Astrocyte of the cerebellum (primary cell): Measurements from ENCODE around the gene TMEM150B.

Experiments used
- DNase-seq: peaks from one replicate; pipeline ENCODE4 v3.0.0-alpha.2; 2011; ENCODE audit warnings: low read depth
- H3K4me3 ChIP-seq: 2 replicates; pipeline ENCODE4 v1.5.1; 2011; ENCODE audit warnings: mild to moderate bottlenecking, low read depth, low read length, moderate library complexity
- in situ Hi-C: cut with HindIII; loops from 2 replicates; pipeline ENCODE4 v1.10.0; 2017; ENCODE audit warnings: low sequenced_read_pairs
- TF ChIP-seq, protein P1 (sequence below): IDR thresholded peaks from 2 replicates; pipeline ENCODE4 v1.5.1; 2012; ENCODE audit warnings: low read length, low read depth, moderate library complexity, mild to moderate bottlenecking; ENCODE audit errors: missing control alignments

The TMEM150B gene

DNA sequence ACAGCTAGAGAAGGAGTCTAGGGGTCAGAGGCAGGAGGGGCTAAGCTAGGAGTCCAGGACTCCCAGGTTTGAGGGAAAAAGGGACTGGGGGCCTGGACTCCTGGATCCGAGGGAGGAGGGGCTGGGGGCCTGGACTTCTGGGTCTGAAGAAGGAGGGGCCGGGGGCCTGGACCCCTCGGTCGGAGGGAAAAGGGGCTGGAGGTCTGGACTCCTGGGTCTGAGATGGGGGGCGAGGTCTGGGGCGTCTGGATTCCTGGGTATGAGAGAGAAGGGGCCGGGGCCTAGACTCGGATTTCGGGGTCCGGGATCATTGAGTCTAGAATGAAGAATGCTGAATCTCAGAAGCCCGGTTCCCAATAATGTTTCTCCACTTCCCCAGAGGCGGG lies 22.8 kb downstream of the TMEM150B start:
- DNase-seq = no peak
- in situ Hi-C loops = no loop called here
- peak overlapping the region; percentile 34 for H3K4me3 ChIP-seq
- TF ChIP-seq, protein P1, sequence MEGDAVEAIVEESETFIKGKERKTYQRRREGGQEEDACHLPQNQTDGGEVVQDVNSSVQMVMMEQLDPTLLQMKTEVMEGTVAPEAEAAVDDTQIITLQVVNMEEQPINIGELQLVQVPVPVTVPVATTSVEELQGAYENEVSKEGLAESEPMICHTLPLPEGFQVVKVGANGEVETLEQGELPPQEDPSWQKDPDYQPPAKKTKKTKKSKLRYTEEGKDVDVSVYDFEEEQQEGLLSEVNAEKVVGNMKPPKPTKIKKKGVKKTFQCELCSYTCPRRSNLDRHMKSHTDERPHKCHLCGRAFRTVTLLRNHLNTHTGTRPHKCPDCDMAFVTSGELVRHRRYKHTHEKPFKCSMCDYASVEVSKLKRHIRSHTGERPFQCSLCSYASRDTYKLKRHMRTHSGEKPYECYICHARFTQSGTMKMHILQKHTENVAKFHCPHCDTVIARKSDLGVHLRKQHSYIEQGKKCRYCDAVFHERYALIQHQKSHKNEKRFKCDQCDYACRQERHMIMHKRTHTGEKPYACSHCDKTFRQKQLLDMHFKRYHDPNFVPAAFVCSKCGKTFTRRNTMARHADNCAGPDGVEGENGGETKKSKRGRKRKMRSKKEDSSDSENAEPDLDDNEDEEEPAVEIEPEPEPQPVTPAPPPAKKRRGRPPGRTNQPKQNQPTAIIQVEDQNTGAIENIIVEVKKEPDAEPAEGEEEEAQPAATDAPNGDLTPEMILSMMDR = no peak

DNA sequence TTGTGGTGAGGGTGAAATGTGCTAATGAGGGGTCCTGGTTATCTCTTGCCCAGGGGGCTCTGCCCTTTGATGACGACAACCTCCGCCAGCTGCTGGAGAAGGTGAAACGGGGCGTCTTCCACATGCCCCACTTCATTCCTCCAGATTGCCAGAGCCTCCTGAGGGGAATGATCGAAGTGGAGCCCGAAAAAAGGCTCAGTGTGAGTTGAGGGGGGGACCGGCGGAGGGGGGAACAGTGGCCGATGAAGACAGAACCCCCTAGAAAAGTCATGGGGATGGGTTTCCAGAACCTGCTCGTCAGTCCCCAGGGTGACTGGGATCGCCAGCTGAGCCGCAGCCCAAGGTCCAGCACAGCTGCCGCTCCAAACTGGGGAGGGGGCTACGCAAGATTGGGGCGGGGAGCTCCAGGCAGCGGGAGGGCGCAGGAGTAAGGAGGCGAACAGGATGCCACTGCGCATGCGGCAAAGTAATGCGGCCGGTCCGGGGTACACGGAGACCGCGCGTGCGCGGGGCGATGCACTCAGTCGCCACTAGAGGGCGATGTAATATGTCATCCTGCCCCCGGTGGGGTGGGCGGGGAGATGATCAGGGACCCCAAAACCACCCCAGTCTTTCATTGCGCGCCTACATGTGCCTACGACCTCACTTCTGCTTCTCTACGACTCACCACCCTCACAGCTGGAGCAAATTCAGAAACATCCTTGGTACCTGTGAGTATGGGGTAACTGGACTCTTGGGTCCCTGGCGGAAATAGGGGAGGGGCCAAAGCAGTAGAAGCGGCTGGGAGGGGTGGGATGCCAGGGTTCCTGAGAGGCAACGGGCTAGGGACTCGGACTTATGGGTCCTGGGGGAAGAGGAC lies 23.5 kb downstream of the TMEM150B start:
- peak overlapping the region; percentile 34 for H3K4me3 ChIP-seq
- in situ Hi-C loops = no loop called here
- peak; percentile 38 for DNase-seq
- TF ChIP-seq, protein P1 = peak; percentile 87

DNA sequence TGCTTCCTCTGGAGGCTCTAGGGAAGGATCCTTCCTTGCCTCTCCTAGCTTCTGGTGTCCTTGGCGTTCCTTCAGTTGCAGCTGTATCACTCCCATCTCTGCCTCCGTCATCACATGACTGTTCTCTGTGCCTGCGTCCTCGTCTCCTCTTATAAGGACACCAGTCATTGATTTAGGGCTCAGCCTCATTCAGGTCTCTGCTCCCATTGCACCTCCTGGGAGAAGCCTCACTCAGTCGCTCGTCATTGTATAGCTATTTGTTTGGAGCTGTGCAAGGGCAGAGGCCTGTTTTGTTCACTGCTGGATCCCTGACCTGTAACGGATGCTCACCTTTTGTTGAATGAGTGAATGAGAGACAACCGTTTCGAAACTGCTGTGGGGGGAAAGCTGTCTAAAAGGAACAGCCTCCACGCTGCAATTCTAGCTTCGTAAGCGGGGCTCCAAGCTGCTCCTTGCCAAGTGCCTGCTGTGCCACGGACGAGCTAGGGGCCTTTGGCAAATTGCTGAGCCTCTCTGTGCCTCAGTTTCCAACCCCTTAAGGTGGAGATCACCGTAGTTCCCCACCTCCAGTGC lies 24.2 kb downstream of the TMEM150B start:
- DNase-seq = no peak
- in situ Hi-C loops = no loop called here
- no peak overlapping the region for H3K4me3 ChIP-seq
- TF ChIP-seq, protein P1 = no peak

DNA sequence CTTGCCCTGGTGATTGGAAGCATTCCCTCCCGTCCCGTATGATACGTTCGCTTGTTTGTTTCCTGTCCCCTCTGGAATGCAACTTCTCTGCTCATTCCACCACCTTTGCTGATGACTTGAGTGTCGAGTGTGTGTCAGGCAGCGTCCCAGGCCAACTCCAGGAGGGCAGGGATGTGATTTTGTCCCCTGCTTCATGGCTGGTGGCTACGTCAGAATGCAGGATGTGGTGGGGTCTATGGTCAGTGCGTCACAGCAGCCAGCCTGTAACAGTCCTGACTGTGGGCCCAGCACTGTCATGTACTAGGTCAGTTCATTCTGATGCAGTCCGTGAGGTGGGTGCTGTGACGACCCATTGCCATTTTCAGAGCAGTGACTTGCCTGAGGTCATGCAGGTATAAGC lies 25.1 kb downstream of the TMEM150B start:
- in situ Hi-C loops = loop anchor here (5.0 kb wide), 1 partner anchor 128 kb away; no protein-coding TSS in a partner anchor
- no peak overlapping the region for H3K4me3 ChIP-seq
- DNase-seq = no peak
- TF ChIP-seq, protein P1 = no peak

DNA sequence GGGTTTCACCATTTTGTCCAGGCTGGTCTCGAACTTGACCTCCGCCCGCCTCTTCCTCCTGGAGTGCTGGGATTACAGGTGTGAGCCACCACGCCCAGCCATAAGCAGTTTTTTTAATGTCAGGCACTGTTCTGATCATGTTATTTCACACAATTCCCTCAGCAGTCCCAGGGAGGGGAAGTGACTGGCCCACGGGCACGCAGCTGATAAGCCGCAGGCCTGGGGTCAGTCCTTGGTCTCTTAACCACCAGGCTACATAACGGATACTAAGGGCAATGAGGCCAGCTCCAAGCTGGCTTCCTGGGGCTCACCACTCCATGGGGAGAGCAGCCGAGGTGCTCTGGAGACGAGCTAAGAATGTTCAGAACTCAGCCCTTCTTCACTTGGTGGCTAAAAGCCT lies 27.9 kb downstream of the TMEM150B start:
- no peak overlapping the region for H3K4me3 ChIP-seq
- in situ Hi-C loops = loop anchor here (5.0 kb wide), 1 partner anchor 125 kb away; no protein-coding TSS in a partner anchor
- DNase-seq = no peak
- TF ChIP-seq, protein P1 = no peak

DNA sequence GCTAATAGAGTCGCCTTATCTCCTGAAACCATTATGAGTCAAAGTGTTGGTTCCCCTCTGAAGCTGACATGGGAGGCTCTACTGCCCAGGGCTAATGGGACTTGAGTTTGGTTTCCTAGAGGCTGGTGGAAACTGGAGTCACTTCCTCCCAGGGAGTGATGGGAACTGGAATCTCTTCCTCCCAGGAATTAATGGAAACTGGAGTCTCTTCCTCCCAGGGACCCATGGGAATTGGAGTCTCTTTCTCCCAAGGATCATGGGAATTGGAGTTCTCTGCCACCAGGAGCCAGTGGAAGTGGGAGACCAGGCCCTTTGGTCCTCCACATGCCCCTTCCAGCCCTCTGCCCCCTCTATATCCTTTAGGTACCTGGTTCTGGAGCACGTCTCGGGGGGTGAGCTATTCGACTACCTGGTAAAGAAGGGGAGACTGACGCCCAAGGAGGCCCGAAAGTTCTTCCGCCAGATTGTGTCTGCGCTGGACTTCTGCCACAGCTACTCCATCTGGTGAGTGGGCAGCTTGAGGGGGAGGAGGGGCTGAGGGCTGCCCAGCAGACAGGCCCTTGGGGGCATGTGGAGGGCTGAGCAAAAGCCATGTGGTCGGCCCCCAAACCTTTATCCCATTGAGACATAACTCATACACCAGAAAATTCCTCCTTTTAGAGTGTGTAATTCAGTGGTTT lies 35.9 kb downstream of the TMEM150B start:
- TF ChIP-seq, protein P1 = no peak
- in situ Hi-C loops = no loop called here
- no peak overlapping the region for H3K4me3 ChIP-seq
- DNase-seq = no peak
